HepG2 (cell line): Measurements from ENCODE around the gene RNF222. TPM values are rescaled to one million over a fixed set of nuclear protein-coding genes. Genes with fewer than 3 reads are reported as not detected.
A peak's percentile ranks its signal among the peaks of the same experiment; 100 is the strongest.

ENCODE experiments used
- ELF3 ChIP-seq: IDR thresholded peaks from 2 replicates; pipeline ENCODE4 v1.6.1; 2016; ENCODE audit warnings: missing genetic modification reagents, missing compliant biosample characterization
- HBP1 ChIP-seq: IDR thresholded peaks from 2 replicates; pipeline ENCODE4 v1.6.1; 2016; ENCODE audit warnings: low read depth, control low read depth
- HNRNPLL ChIP-seq: fragments of 200-400 bp; formaldehyde crosslinking; IDR thresholded peaks from 2 replicates; pipeline ENCODE4 v1.6.1; 2017; ENCODE audit warnings: mild to moderate bottlenecking, low read depth, low read length; ENCODE audit not compliant: poor library complexity, severe bottlenecking
- IRX3 ChIP-seq: sonication (generic); formaldehyde crosslinking; IDR thresholded peaks from 2 replicates; pipeline ENCODE4 v1.8.1; 2023; ENCODE audit warnings: mild to moderate bottlenecking, low read depth, missing genetic modification reagents, borderline replicate concordance
- SKIL ChIP-seq: sonication (generic); formaldehyde crosslinking; IDR thresholded peaks from 2 replicates; pipeline ENCODE4 v1.8.0; 2022; ENCODE audit warnings: missing genetic modification reagents, mild to moderate bottlenecking, moderate library complexity, borderline replicate concordance
- SOX6 ChIP-seq, 2 experiments: fragments of 450-650 bp in 1 of 2; sonication (generic) in 1 of 2; formaldehyde crosslinking in 1 of 2; IDR thresholded peaks; 2 replicates each; pipeline versions ENCODE4 v1.4.0 to v1.6.1; 2017 to 2020; ENCODE audit warnings: antibody characterized with exemption in 1 of 2, mild to moderate bottlenecking in 1 of 2, missing genetic modification reagents in 1 of 2
- SP2 ChIP-seq: sonication (generic); formaldehyde crosslinking; IDR thresholded peaks from 2 replicates; pipeline ENCODE4 v1.5.1; 2020; ENCODE audit warnings: mild to moderate bottlenecking, missing genetic modification reagents
- STAT5B ChIP-seq: sonication (generic); formaldehyde crosslinking; IDR thresholded peaks from 2 replicates; pipeline ENCODE4 v1.4.0; 2020; ENCODE audit warnings: missing genetic modification reagents
- XBP1 ChIP-seq: sonication (generic); formaldehyde crosslinking; IDR thresholded peaks from 2 replicates; pipeline ENCODE4 v1.5.0; 2020; ENCODE audit warnings: missing genetic modification reagents
- ZBTB25 ChIP-seq: IDR thresholded peaks from 2 replicates; pipeline ENCODE4 v1.6.1; 2018; ENCODE audit warnings: missing genetic modification reagents
- ZBTB46 ChIP-seq: sonication (generic); formaldehyde crosslinking; IDR thresholded peaks from 2 replicates; pipeline ENCODE4 v1.4.0; 2020; ENCODE audit warnings: mild to moderate bottlenecking, missing genetic modification reagents, borderline replicate concordance
- ZNF33B ChIP-seq: sonication (generic); formaldehyde crosslinking; IDR thresholded peaks from 2 replicates; pipeline ENCODE4 v1.5.1; 2020; ENCODE audit warnings: mild to moderate bottlenecking, missing genetic modification reagents
- ZNF44 ChIP-seq: sonication (generic); formaldehyde crosslinking; IDR thresholded peaks from 2 replicates; pipeline ENCODE4 v1.5.1; 2020; ENCODE audit warnings: mild to moderate bottlenecking, missing genetic modification reagents
- ZNF720 ChIP-seq: sonication (generic); formaldehyde crosslinking; IDR thresholded peaks from 2 replicates; pipeline ENCODE4 v1.4.0; 2020; ENCODE audit warnings: missing genetic modification reagents
- polyA plus RNA-seq, 8 experiments: library from polyadenylated mRNA; depleted of rRNA in 3 of 8; stranded (reverse) in 7 of 8; unstranded in 1 of 8; fragments of >200 nt; fragmentation: Illumina TruSeq in 4 of 8; extraction: Trizol in 4 of 8; gene quantifications; 2 replicates each; pipeline versions ENCODE4 v1.2.1 to v1.2.3, GENCODE V29; 2011 to 2016; ENCODE audit warnings: low read depth in 4 of 8, missing spikeins in 1 of 8, mixed read lengths in 1 of 8; ENCODE audit not compliant: insufficient read depth in 1 of 8
- total RNA-seq, 5 experiments: library from RNA; depleted of rRNA; stranded (reverse); fragments of >200 nt; fragmentation: Illumina TruSeq; extraction: Trizol; gene quantifications; 2 replicates each; pipeline ENCODE4 v1.2.3, GENCODE V29; 2016; ENCODE audit warnings: low read depth in 1 of 5
- TF ChIP-seq, protein P1 (sequence below): sonication (generic); formaldehyde crosslinking; IDR thresholded peaks from 2 replicates; pipeline ENCODE4 v1.4.0; 2020; ENCODE audit warnings: missing genetic modification reagents
- TF ChIP-seq, protein P2 (sequence below): sonication (generic); formaldehyde crosslinking; IDR thresholded peaks from 2 replicates; pipeline ENCODE4 v1.4.0; 2020; ENCODE audit warnings: missing genetic modification reagents
- TF ChIP-seq, protein P3 (sequence below): sonication (generic); formaldehyde crosslinking; IDR thresholded peaks from 2 replicates; pipeline ENCODE4 v1.8.0; 2022; ENCODE audit warnings: mild to moderate bottlenecking, missing genetic modification reagents

RNF222 gene
- total and polyA plus RNA-seq, 2 of the 13 experiments (the other 11 are each of a cell fraction or from before 2014, with no cell fraction given): not detected

- TF ChIP-seq, protein P1, sequence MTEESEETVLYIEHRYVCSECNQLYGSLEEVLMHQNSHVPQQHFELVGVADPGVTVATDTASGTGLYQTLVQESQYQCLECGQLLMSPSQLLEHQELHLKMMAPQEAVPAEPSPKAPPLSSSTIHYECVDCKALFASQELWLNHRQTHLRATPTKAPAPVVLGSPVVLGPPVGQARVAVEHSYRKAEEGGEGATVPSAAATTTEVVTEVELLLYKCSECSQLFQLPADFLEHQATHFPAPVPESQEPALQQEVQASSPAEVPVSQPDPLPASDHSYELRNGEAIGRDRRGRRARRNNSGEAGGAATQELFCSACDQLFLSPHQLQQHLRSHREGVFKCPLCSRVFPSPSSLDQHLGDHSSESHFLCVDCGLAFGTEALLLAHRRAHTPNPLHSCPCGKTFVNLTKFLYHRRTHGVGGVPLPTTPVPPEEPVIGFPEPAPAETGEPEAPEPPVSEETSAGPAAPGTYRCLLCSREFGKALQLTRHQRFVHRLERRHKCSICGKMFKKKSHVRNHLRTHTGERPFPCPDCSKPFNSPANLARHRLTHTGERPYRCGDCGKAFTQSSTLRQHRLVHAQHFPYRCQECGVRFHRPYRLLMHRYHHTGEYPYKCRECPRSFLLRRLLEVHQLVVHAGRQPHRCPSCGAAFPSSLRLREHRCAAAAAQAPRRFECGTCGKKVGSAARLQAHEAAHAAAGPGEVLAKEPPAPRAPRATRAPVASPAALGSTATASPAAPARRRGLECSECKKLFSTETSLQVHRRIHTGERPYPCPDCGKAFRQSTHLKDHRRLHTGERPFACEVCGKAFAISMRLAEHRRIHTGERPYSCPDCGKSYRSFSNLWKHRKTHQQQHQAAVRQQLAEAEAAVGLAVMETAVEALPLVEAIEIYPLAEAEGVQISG (CRISPR knock-in tag): peak; percentile 99
- TF ChIP-seq SP2 (CRISPR knock-in tag) (0 out of 2 replicates have a peak, but pooled peaks have one; percentile 15), XBP1 (CRISPR knock-in tag) (0 out of 2 replicates have a peak, but pooled peaks have one; percentile 26), ZBTB25 (0 out of 2 replicates have a peak, but pooled peaks have one; percentile 32), HNRNPLL (peak; percentile 65), ELF3 (peak; percentile 68), SOX6 (IDR thresholded peaks at IDR 0.05) (no peak), SOX6 (CRISPR knock-in tag; IDR thresholded peaks at IDR 0.05) (peak; percentile 62; the same call in 1 of the 2 replicates), ZNF720 (CRISPR knock-in tag) (0 out of 2 replicates have a peak, but pooled peaks have one; percentile 46), ZNF33B (no peak), SKIL (CRISPR knock-in tag) (no peak), STAT5B (no peak), IRX3 (CRISPR knock-in tag) (no peak), ZNF44 (CRISPR knock-in tag) (no peak), ZBTB46 (no peak), HBP1 (peak; percentile 42; the same call in 1 of the 2 replicates)
- TF ChIP-seq, protein P2, sequence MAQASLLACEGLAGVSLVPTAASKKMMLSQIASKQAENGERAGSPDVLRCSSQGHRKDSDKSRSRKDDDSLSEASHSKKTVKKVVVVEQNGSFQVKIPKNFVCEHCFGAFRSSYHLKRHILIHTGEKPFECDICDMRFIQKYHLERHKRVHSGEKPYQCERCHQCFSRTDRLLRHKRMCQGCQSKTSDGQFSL (CRISPR knock-in tag): no peak
- TF ChIP-seq, protein P3, sequence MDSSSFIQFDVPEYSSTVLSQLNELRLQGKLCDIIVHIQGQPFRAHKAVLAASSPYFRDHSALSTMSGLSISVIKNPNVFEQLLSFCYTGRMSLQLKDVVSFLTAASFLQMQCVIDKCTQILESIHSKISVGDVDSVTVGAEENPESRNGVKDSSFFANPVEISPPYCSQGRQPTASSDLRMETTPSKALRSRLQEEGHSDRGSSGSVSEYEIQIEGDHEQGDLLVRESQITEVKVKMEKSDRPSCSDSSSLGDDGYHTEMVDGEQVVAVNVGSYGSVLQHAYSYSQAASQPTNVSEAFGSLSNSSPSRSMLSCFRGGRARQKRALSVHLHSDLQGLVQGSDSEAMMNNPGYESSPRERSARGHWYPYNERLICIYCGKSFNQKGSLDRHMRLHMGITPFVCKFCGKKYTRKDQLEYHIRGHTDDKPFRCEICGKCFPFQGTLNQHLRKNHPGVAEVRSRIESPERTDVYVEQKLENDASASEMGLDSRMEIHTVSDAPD (CRISPR knock-in tag): no peak
Observed at GRCh38 chr17:8383143-8383822, 14.3 kb downstream of the RNF222 start, which contains the start of gene RPL26 (continued).
